ENCODE results near the gene FBL. TPM values are rescaled to one million over a fixed set of nuclear protein-coding genes. Genes with fewer than 3 reads are reported as not detected.
A peak's percentile ranks its signal among the peaks of the same experiment; 100 is the strongest.

Gene FBL
- polyA plus RNA-seq, 1 of the 3 experiments (the other 2 are of a cell fraction), result 371 TPM

GRCh38 chr19:39845584-39845932 is 621 bp downstream of the FBL start:
- ChIA-PET POLR2A (interaction anchor here (1.0 to 1.3 kb wide), 2 partner anchors 11 to 410 kb away, joined by 3 to 6 read pairs; partner anchors contain the start of genes DYRK1B and RPS16), CTCF (interaction anchor here (0.6 to 6.7 kb wide), 14 partner anchors 9 to 211 kb away, joined by 3 to 143 read pairs (median 6); partner anchors contain the start of genes DYRK1B and ZNF780B)
- H3K4me1 ChIP-seq (ENCODE audit: control insufficient read depth in 1 of 2, insufficient read depth in 2 of 2, low read depth in 1 of 2, low read length in 1 of 2), result peaks cover 8 to 25% of the 10 kb centered on the region in 2 experiments; a peak in 2 of 4 replicates
- H4K20me1 ChIP-seq (ENCODE audit: insufficient read depth), result peaks cover 14% of the 10 kb centered on the region
- no peaks in the 10 kb centered on the region for H3K9me3 ChIP-seq
- peak overlapping the region in 1 of 2 experiments; percentile 55; a peak in 2 of 4 replicates for H3K27ac ChIP-seq (ENCODE audit: low read depth in 2 of 2, low read length in 1 of 2)
- DNase-seq, result peak; percentile 73
- no peaks in the 10 kb centered on the region for H3K27me3 ChIP-seq (ENCODE audit: insufficient read depth)
- no peaks in the 10 kb centered on the region for H3F3A ChIP-seq (replicated peaks; ENCODE audit: insufficient read depth)
- peak overlapping the region; percentile 62 to 80 for H3K4me3 ChIP-seq (ENCODE audit: low read depth in 2 of 2, low read length in 1 of 2)
- 5% methylated on average over 15 of the region's 17 CpGs for whole genome bisulfite sequencing (ENCODE audit: low lambda C conversion rate)
- peak overlapping the region; percentile 94 for H3K4me2 ChIP-seq
- no peaks in the 10 kb centered on the region for H3K9me2 ChIP-seq
- H3K36me3 ChIP-seq (replicated peaks in 1 of 2; ENCODE audit: control insufficient read depth in 1 of 2, insufficient read depth in 2 of 2, low read length in 1 of 2), result no peaks in the 10 kb centered on the region
- H2AFZ ChIP-seq (ENCODE audit: low read depth), result peak overlapping the region; percentile 100
- H3K9ac ChIP-seq, result peak overlapping the region; percentile 86
- H3K79me2 ChIP-seq (ENCODE audit: insufficient read depth), result peaks cover 56% of the 10 kb centered on the region
- TF ChIP-seq MAX (IDR thresholded peaks at IDR 0.05; ENCODE audit: low read depth), result peak; percentile 42; the same call in 1 of the 2 replicates
- no peak for TF ChIP-seq USF2 (IDR thresholded peaks at IDR 0.05; ENCODE audit: borderline replicate concordance, low read depth, low read length)
- peak; percentile 21; the same call in 1 of the 2 replicates for TF ChIP-seq CTCF (IDR thresholded peaks at IDR 0.05)
- no peak for TF ChIP-seq GATA2 (CRISPR knock-in tag; IDR thresholded peaks at IDR 0.05)

- CTCF ChIA-PET, result interaction anchor here (0.6 to 6.7 kb wide), 18 partner anchors 9 to 375 kb away, joined by 3 to 143 read pairs (median 4); partner anchors contain the start of genes DYRK1B and ZNF780B
Observed at GRCh38 chr19:39845172-39845571, 1.0 kb downstream of the FBL start.

More at GRCh38 chr19:39845172-39845571, 1.0 kb downstream of the FBL start:
- TF ChIP-seq GATA2 (CRISPR knock-in tag; IDR thresholded peaks at IDR 0.05), result no peak
- no peak for TF ChIP-seq NRF1 (IDR thresholded peaks at IDR 0.05; ENCODE audit: low read depth, low read length)
- no peak for TF ChIP-seq USF2 (IDR thresholded peaks at IDR 0.05; ENCODE audit: borderline replicate concordance, low read depth, low read length)
- TF ChIP-seq FOXM1 (IDR thresholded peaks at IDR 0.05; ENCODE audit: low read depth), result no peak
- no peak for TF ChIP-seq RFX5 (IDR thresholded peaks at IDR 0.05; ENCODE audit: low read length)
- TF ChIP-seq TAF1 (IDR thresholded peaks at IDR 0.05; ENCODE audit: borderline replicate concordance, low read depth, low read length), result no peak
- TF ChIP-seq EZH2phosphoT487 (IDR thresholded peaks at IDR 0.05; ENCODE audit: borderline replicate concordance, low read depth), result no peak
- no peak for TF ChIP-seq YY1 (IDR thresholded peaks at IDR 0.05; ENCODE audit: low read depth)
- TF ChIP-seq REST (IDR thresholded peaks at IDR 0.05; ENCODE audit: low read depth, low read length), result no peak
- no peak for TF ChIP-seq ELF1 (IDR thresholded peaks at IDR 0.05)
- no peaks in the 10 kb centered on the region for H3K9me2 ChIP-seq
- 17% methylated on average over 5 of the region's 5 CpGs for WGBS (ENCODE audit: low lambda C conversion rate)
- H3K4me2 ChIP-seq, result peak overlapping the region; percentile 94
- peak overlapping the region; percentile 17; the same call in 1 of the 2 replicates for H2AFZ ChIP-seq (ENCODE audit: low read depth)
- H3K27me3 ChIP-seq (ENCODE audit: insufficient read depth), result no peaks in the 10 kb centered on the region
- POLR2A ChIA-PET, result interaction anchor here (1.0 to 1.3 kb wide), 2 partner anchors 11 to 409 kb away, joined by 3 to 6 read pairs; partner anchors contain the start of genes DYRK1B and RPS16
- no peaks in the 10 kb centered on the region for H3F3A ChIP-seq (replicated peaks; ENCODE audit: insufficient read depth)
- no peak overlapping the region for H3K27ac ChIP-seq (ENCODE audit: low read depth in 2 of 2, low read length in 1 of 2)
- H3K36me3 ChIP-seq (replicated peaks in 1 of 2; ENCODE audit: control insufficient read depth in 1 of 2, insufficient read depth in 2 of 2, low read length in 1 of 2), result peaks cover 0 to under 1% of the 10 kb centered on the region in 2 experiments
- H3K4me3 ChIP-seq (ENCODE audit: low read depth in 2 of 2, low read length in 1 of 2), result peak overlapping the region; percentile 62 to 80
- H3K79me2 ChIP-seq (ENCODE audit: insufficient read depth), result peaks cover 60% of the 10 kb centered on the region
- no peak for DNase-seq
- H3K9me3 ChIP-seq, result no peaks in the 10 kb centered on the region
- peaks cover 14% of the 10 kb centered on the region for H4K20me1 ChIP-seq (ENCODE audit: insufficient read depth)
- H3K9ac ChIP-seq, result peak overlapping the region; percentile 86
- H3K4me1 ChIP-seq (ENCODE audit: control insufficient read depth in 1 of 2, insufficient read depth in 2 of 2, low read depth in 1 of 2, low read length in 1 of 2), result peaks cover 8 to 25% of the 10 kb centered on the region in 2 experiments; a peak in 2 of 4 replicates
